Adrenal gland (tissue), 5 donors: ENCODE results near the gene CASQ1.

Experiments used
- POLR2A ChIP-seq, 2 donors: fragments of 450-650 bp; IDR thresholded peaks; one replicate each; pipeline ENCODE4 v1.6.1; 2017; ENCODE audit warnings: antibody characterized with exemption in 2 of 2, mild to moderate bottlenecking in 2 of 2, moderate library complexity in 1 of 2
- TF ChIP-seq, protein P1 (sequence below), 6 experiments: fragments of 450-650 bp in 4 of 6; fragments of 200-600 bp in 2 of 6; sonication (generic) in 1 of 6; IDR thresholded peaks; 1 replicate in 5 of 6; 2 replicates in 1 of 6; pipeline versions ENCODE4 v1.5.1 to v1.8.0; 2016 to 2021; ENCODE audit warnings: antibody characterized with exemption in 6 of 6, mild to moderate bottlenecking in 2 of 6, moderate library complexity in 1 of 6
- donor health status: DM: no; HTN: no; CAD: no.

DNA sequence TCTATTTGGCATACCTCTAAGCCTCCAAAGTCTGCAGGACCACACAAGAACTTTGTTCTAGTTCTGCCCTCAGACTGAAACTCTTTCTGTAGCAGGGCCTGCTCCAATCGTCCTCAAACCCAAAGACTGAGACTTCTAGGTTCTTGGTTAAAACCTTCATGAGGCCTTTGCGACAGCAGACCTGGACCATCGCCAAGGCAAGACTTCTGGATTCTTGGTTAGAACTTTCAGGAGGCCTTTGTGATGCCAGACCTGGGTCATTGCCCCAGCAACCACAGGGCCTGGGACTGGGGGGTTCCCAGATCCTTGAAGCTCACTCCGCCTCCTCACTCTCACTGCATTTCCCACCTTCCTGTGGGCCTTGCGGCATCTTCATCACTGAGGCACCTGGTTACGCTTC, 39.1 kb upstream of the CASQ1 start, which contains the start of gene ATP1A4:
- TF ChIP-seq, protein P1, sequence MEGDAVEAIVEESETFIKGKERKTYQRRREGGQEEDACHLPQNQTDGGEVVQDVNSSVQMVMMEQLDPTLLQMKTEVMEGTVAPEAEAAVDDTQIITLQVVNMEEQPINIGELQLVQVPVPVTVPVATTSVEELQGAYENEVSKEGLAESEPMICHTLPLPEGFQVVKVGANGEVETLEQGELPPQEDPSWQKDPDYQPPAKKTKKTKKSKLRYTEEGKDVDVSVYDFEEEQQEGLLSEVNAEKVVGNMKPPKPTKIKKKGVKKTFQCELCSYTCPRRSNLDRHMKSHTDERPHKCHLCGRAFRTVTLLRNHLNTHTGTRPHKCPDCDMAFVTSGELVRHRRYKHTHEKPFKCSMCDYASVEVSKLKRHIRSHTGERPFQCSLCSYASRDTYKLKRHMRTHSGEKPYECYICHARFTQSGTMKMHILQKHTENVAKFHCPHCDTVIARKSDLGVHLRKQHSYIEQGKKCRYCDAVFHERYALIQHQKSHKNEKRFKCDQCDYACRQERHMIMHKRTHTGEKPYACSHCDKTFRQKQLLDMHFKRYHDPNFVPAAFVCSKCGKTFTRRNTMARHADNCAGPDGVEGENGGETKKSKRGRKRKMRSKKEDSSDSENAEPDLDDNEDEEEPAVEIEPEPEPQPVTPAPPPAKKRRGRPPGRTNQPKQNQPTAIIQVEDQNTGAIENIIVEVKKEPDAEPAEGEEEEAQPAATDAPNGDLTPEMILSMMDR (IDR thresholded peaks at IDR 0.05), result no peak
- TF ChIP-seq POLR2A (IDR thresholded peaks at IDR 0.05), result no peak
